Lung microvascular endothelial cell (primary cell): ENCODE results near the gene TLR9. TPM values are rescaled to one million over a fixed set of nuclear protein-coding genes. Genes with fewer than 3 reads are reported as not detected.
A peak's percentile ranks its signal among the peaks of the same experiment; 100 is the strongest.

ENCODE experiments used
- DNase-seq, 2 donors: peaks; one replicate each; pipeline versions ENCODE4 v3.0.0 to v3.0.0-alpha.2; 2010; ENCODE audit warnings: low read depth in 2 of 2
- total RNA-seq: library from RNA; depleted of rRNA; stranded (reverse); fragments of >200 nt; gene quantifications from 2 replicates; pipeline ENCODE4 v1.2.1, GENCODE V29; 2014

Gene TLR9
- total RNA-seq, 1 donor from 2014 or later = not detected

- DNase-seq = no peak
Measured at GRCh38 chr3:52247409-52248164, 22.1 kb upstream of the TLR9 start.

GRCh38 chr3:52246728-52247408 lies 21.4 kb upstream of the TLR9 start:
- DNase-seq = no peak

GRCh38 chr3:52246264-52246620 lies 20.8 kb upstream of the TLR9 start:
- no peak for DNase-seq

- DNase-seq = peak; percentile 57 to 59
Measured at GRCh38 chr3:52245322-52246263, 20.1 kb upstream of the TLR9 start, which contains the start of gene PPM1M. PPM1M (plus strand) TSS chr3:52245759; CDS start chr3:52245825, 66 bp downstream.

GRCh38 chr3:52243791-52244628 lies 18.6 kb upstream of the TLR9 start:
- DNase-seq = peak in 1 of 2 donors; percentile 60

GRCh38 chr3:52242039-52242438 lies 16.6 kb upstream of the TLR9 start:
- no peak for DNase-seq

GRCh38 chr3:52240886-52241370 lies 15.5 kb upstream of the TLR9 start:
- no peak for DNase-seq

- DNase-seq = peak; percentile 37 to 70
Measured at GRCh38 chr3:52240059-52240885, 14.8 kb upstream of the TLR9 start.

GRCh38 chr3:52238761-52239701 lies 13.6 kb upstream of the TLR9 start, which contains the start of gene TWF2:
TWF2 (minus strand) TSS chr3:52239158; CDS start chr3:52239016, 142 bp downstream.
- peak; percentile 82 for DNase-seq

GRCh38 chr3:52238193-52238760 lies 12.8 kb upstream of the TLR9 start:
- DNase-seq = peak; percentile 17 to 29

GRCh38 chr3:52237657-52238172 lies 12.3 kb upstream of the TLR9 start:
- DNase-seq = peak; percentile 68 to 81

GRCh38 chr3:52237006-52237656 lies 11.7 kb upstream of the TLR9 start:
- DNase-seq = no peak

- DNase-seq = no peak
Measured at GRCh38 chr3:52236424-52236886, 11.0 kb upstream of the TLR9 start.

GRCh38 chr3:52234516-52235447 lies 9.3 kb upstream of the TLR9 start:
- no peak for DNase-seq

GRCh38 chr3:52233968-52234367 lies 8.5 kb upstream of the TLR9 start:
- no peak for DNase-seq

- DNase-seq = no peak
Measured at GRCh38 chr3:52233108-52233591, 7.7 kb upstream of the TLR9 start.
